Measurements from ENCODE around the gene KIAA2012.

KIAA2012 gene

DNA sequence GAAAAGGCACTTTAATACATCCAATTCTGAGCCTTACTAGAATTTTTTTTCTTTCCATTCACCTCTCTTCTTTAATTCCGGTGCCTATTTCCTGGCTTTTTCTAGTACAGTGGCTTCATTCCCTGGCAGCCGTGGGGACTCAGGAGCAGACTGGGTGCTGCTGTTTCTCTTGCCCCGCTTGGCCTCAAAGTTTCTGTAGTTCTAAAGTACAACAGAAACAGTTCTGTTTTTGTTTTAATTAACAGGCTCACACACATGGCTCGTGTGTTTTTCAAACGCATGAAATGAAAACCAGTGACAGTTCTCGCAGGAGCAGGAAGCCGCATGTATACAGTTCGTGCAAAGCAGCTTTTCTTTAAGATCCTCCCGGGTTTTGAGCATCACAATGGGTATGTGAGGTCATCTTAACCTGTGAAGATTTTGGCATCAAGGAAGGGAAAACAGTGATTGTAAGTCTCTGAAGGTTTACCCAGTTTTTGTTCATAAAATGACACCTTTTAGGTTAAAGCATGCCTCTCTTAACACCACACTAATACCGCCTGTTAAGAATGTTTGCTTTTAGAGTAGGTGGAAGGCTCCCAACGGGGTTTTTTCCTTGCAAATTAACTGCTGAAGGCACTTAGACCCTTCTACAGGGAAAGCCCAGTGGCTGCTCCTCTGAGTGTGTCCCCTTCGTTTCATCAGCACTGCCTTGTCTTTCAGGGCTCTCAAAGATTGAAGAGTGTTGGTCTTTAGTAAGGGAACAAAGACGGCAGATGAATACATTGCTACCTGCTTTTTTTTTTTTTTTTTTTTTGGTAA, 33.6 kb upstream of the KIAA2012 start:
- Histone ChIP-seq H3K36me3 (ENCODE audit: control insufficient read depth, low read length) (no peaks in the 10 kb centered on the region), H4K20me1 (ENCODE audit: control insufficient read depth, insufficient read depth, low read depth, low read length) (no peaks in the 10 kb centered on the region), H3K4me3 (ENCODE audit: low read length) (no peak overlapping the region), H3K4me1 (ENCODE audit: control insufficient read depth, low read length) (peaks cover 3% of the 10 kb centered on the region), H3F3A (ENCODE audit: control insufficient read depth, insufficient read depth) (no peaks in the 10 kb centered on the region), H3K4me2 (ENCODE audit: low read length) (no peak overlapping the region), H3K27ac (ENCODE audit: low read depth, low read length) (no peak overlapping the region), H3K9me2 (replicated peaks; ENCODE audit: control insufficient read depth, low read length) (no peaks in the 10 kb centered on the region), H3K9me3 (ENCODE audit: control insufficient read depth, insufficient read depth, low read length) (no peaks in the 10 kb centered on the region), H3K27me3 (ENCODE audit: control insufficient read depth, low read length) (peaks cover 41% of the 10 kb centered on the region), H3K79me2 (ENCODE audit: control insufficient read depth, low read length) (no peaks in the 10 kb centered on the region)
- TF ChIP-seq, protein P1, sequence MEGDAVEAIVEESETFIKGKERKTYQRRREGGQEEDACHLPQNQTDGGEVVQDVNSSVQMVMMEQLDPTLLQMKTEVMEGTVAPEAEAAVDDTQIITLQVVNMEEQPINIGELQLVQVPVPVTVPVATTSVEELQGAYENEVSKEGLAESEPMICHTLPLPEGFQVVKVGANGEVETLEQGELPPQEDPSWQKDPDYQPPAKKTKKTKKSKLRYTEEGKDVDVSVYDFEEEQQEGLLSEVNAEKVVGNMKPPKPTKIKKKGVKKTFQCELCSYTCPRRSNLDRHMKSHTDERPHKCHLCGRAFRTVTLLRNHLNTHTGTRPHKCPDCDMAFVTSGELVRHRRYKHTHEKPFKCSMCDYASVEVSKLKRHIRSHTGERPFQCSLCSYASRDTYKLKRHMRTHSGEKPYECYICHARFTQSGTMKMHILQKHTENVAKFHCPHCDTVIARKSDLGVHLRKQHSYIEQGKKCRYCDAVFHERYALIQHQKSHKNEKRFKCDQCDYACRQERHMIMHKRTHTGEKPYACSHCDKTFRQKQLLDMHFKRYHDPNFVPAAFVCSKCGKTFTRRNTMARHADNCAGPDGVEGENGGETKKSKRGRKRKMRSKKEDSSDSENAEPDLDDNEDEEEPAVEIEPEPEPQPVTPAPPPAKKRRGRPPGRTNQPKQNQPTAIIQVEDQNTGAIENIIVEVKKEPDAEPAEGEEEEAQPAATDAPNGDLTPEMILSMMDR (IDR thresholded peaks at IDR 0.05; ENCODE audit: low read depth, low read length, poor library complexity, severe bottlenecking): no peak
- no peak for TF ChIP-seq EZH2phosphoT487 (IDR thresholded peaks at IDR 0.05; ENCODE audit: borderline replicate concordance, low read length)

DNA sequence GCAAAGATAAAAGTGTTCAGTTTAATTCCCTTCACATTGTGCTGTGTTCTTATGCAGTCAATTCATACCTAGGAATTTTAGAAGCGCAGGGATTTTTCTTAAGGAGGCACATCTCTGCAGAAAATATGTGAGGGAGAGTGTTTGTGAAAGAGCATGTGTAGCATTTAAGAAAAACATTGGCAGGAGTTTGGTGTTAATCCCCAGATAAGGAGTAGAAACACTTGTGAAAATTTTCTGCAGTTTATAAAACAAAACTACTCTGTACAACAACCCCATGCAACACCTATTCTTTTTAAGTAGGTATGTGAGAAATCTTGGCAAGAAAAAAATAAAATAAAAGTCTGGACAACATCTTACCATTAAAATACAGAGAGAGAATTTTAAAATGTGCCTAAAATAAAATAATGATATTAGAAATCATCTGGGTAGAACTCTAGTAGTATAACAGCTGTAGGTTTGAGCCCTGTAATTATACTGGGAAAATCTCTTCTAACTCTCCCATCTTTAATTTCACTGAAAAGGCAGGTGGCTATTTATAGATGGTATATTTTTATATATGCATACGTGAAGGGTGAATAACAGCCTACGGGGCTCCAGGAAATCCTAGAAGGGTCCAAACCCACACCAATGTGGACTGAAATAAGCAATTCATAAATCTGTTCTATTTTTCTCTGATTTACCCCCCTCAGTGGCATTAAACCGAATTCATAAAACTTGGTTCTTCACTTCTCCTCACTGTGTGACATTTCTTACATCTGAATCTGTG, 32.8 kb upstream of the KIAA2012 start:
- H3K27ac ChIP-seq (ENCODE audit: low read depth, low read length): no peak overlapping the region
- no peaks in the 10 kb centered on the region for H4K20me1 ChIP-seq (ENCODE audit: control insufficient read depth, insufficient read depth, low read depth, low read length)
- H3K79me2 ChIP-seq (ENCODE audit: control insufficient read depth, low read length): no peaks in the 10 kb centered on the region
- H3K9me3 ChIP-seq (ENCODE audit: control insufficient read depth, insufficient read depth, low read length): no peaks in the 10 kb centered on the region
- H3K27me3 ChIP-seq (ENCODE audit: control insufficient read depth, low read length): peaks cover 39% of the 10 kb centered on the region
- H3F3A ChIP-seq (ENCODE audit: control insufficient read depth, insufficient read depth): no peaks in the 10 kb centered on the region
- H3K36me3 ChIP-seq (ENCODE audit: control insufficient read depth, low read length): no peaks in the 10 kb centered on the region
- no peak for TF ChIP-seq EZH2phosphoT487 (IDR thresholded peaks at IDR 0.05; ENCODE audit: borderline replicate concordance, low read length)
- TF ChIP-seq, protein P1 (IDR thresholded peaks at IDR 0.05; ENCODE audit: low read depth, low read length, poor library complexity, severe bottlenecking): no peak
- H3K4me2 ChIP-seq (ENCODE audit: low read length): no peak overlapping the region
- no peak overlapping the region for H3K4me3 ChIP-seq (ENCODE audit: low read length)
- no peaks in the 10 kb centered on the region for H3K4me1 ChIP-seq (ENCODE audit: control insufficient read depth, low read length)
- H3K9me2 ChIP-seq (replicated peaks; ENCODE audit: control insufficient read depth, low read length): no peaks in the 10 kb centered on the region

DNA sequence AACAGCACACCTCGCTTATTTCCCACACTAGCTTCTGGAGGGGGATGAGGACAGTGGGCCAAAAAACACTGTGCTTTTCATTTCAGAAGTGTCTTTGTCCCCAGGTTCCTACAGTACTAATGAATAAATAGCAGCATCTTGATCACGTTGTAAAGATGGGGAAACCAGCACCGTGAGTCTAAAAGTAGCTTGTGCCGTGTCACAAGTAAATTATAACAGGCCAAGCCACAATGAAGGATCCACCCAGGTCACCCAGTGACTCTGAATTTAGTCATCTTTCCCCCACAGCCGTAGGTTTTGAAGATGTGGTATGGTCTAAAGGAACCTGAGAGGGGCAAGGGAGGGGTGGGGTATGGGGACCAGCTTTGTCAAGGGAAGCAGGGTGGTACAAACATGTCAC, 30.6 kb upstream of the KIAA2012 start:
- no peak overlapping the region for H3K4me2 ChIP-seq (ENCODE audit: low read length)
- H3K9me2 ChIP-seq (replicated peaks; ENCODE audit: control insufficient read depth, low read length): no peaks in the 10 kb centered on the region
- no peak overlapping the region for H3K4me3 ChIP-seq (ENCODE audit: low read length)
- H3K27me3 ChIP-seq (ENCODE audit: control insufficient read depth, low read length): peaks cover 27% of the 10 kb centered on the region
- no peaks in the 10 kb centered on the region for H3K4me1 ChIP-seq (ENCODE audit: control insufficient read depth, low read length)
- H4K20me1 ChIP-seq (ENCODE audit: control insufficient read depth, insufficient read depth, low read depth, low read length): no peaks in the 10 kb centered on the region
- no peaks in the 10 kb centered on the region for H3K79me2 ChIP-seq (ENCODE audit: control insufficient read depth, low read length)
- TF ChIP-seq EZH2phosphoT487 (IDR thresholded peaks at IDR 0.05; ENCODE audit: borderline replicate concordance, low read length): no peak
- TF ChIP-seq, protein P1 (IDR thresholded peaks at IDR 0.05; ENCODE audit: low read depth, low read length, poor library complexity, severe bottlenecking): no peak
- H3F3A ChIP-seq (ENCODE audit: control insufficient read depth, insufficient read depth): no peaks in the 10 kb centered on the region
- no peaks in the 10 kb centered on the region for H3K9me3 ChIP-seq (ENCODE audit: control insufficient read depth, insufficient read depth, low read length)
- H3K36me3 ChIP-seq (ENCODE audit: control insufficient read depth, low read length): no peaks in the 10 kb centered on the region
- no peak overlapping the region for H3K27ac ChIP-seq (ENCODE audit: low read depth, low read length)
